Measurements from ENCODE around the gene QKI.

Gene QKI

GRCh38 chr6:163572612-163573011 lies 158.1 kb downstream of the QKI start:
- TF ChIP-seq CEBPB (IDR thresholded peaks at IDR 0.05) (no peak), EGR1 (IDR thresholded peaks at IDR 0.05) (no peak), EP300 (IDR thresholded peaks at IDR 0.05; ENCODE audit: borderline replicate concordance) (no peak), REST (IDR thresholded peaks at IDR 0.05; ENCODE audit: low read depth) (no peak), MAX (IDR thresholded peaks at IDR 0.05) (no peak), ZBTB7A (IDR thresholded peaks at IDR 0.05; ENCODE audit: low read depth) (no peak), CREB1 (IDR thresholded peaks at IDR 0.05; ENCODE audit: low read depth) (no peak), NFIC (IDR thresholded peaks at IDR 0.05) (no peak), FOXM1 (IDR thresholded peaks at IDR 0.05; ENCODE audit: borderline replicate concordance, low read depth) (no peak), RAD21 (IDR thresholded peaks at IDR 0.05; ENCODE audit: low read depth) (no peak), TEAD4 (IDR thresholded peaks at IDR 0.05) (no peak), TAF1 (IDR thresholded peaks at IDR 0.05; ENCODE audit: low read depth) (no peak), YY1 (IDR thresholded peaks at IDR 0.05; ENCODE audit: low read depth) (no peak), TCF12 (IDR thresholded peaks at IDR 0.05; ENCODE audit: low read depth) (no peak)
- TF ChIP-seq, protein P1, sequence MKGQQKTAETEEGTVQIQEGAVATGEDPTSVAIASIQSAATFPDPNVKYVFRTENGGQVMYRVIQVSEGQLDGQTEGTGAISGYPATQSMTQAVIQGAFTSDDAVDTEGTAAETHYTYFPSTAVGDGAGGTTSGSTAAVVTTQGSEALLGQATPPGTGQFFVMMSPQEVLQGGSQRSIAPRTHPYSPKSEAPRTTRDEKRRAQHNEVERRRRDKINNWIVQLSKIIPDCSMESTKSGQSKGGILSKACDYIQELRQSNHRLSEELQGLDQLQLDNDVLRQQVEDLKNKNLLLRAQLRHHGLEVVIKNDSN (IDR thresholded peaks at IDR 0.05) = no peak

DNA sequence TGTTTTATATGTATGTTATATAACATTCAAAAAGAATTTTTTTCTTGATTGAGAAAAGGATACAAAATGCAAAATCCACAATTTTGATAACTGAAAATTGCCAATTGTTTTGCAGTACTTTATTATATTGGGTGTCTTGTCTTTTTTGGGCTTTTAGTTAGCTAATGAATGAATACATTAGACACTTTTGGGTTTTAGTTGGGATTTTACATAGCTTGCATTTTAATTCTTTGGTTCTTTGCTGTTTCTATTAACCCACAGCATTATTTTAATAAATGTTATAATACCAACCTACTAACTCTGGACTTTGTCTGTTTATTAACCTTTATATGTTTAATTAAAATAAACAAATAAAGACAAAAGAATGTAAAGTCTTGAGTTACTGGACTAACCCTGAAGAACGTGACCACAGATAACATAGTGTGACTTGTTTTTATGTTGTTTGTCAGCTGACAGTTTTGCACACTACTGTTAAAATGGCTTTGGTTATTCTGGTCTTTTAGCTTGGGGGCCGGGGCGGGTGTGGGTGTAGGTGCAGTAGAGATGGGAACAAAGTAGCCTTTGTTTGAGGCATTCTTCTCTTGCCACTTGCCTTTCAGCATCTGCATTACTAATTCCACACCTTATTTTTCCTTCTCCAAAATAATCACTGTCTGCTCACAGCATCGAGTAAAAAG lies 159.1 kb downstream of the QKI start:
- TF ChIP-seq NFIC (IDR thresholded peaks at IDR 0.05) (no peak), CEBPB (IDR thresholded peaks at IDR 0.05) (no peak), CREB1 (IDR thresholded peaks at IDR 0.05; ENCODE audit: low read depth) (no peak), YY1 (IDR thresholded peaks at IDR 0.05; ENCODE audit: low read depth) (no peak), RAD21 (IDR thresholded peaks at IDR 0.05; ENCODE audit: low read depth) (no peak), EGR1 (IDR thresholded peaks at IDR 0.05) (no peak), ZBTB7A (IDR thresholded peaks at IDR 0.05; ENCODE audit: low read depth) (no peak), REST (IDR thresholded peaks at IDR 0.05; ENCODE audit: low read depth) (no peak), TEAD4 (IDR thresholded peaks at IDR 0.05) (no peak), TCF12 (IDR thresholded peaks at IDR 0.05; ENCODE audit: low read depth) (no peak), TAF1 (IDR thresholded peaks at IDR 0.05; ENCODE audit: low read depth) (no peak), FOXM1 (IDR thresholded peaks at IDR 0.05; ENCODE audit: borderline replicate concordance, low read depth) (no peak), EP300 (IDR thresholded peaks at IDR 0.05; ENCODE audit: borderline replicate concordance) (no peak), MAX (IDR thresholded peaks at IDR 0.05) (no peak)
- TF ChIP-seq, protein P1 (IDR thresholded peaks at IDR 0.05) = no peak

GRCh38 chr6:163576114-163576513 lies 161.6 kb downstream of the QKI start:
- no peak for TF ChIP-seq NFIC (IDR thresholded peaks at IDR 0.05)
- no peak for TF ChIP-seq MAX (IDR thresholded peaks at IDR 0.05)
- no peak for TF ChIP-seq CEBPB (IDR thresholded peaks at IDR 0.05)
- no peak for TF ChIP-seq REST (IDR thresholded peaks at IDR 0.05; ENCODE audit: low read depth)

- TF ChIP-seq EP300 (IDR thresholded peaks at IDR 0.05; ENCODE audit: borderline replicate concordance) = no peak
- TF ChIP-seq TCF12 (IDR thresholded peaks at IDR 0.05; ENCODE audit: low read depth) = no peak
- no peak for TF ChIP-seq EGR1 (IDR thresholded peaks at IDR 0.05)
- no peak for TF ChIP-seq CREB1 (IDR thresholded peaks at IDR 0.05; ENCODE audit: low read depth)
- no peak for TF ChIP-seq TEAD4 (IDR thresholded peaks at IDR 0.05)
- no peak for TF ChIP-seq TAF1 (IDR thresholded peaks at IDR 0.05; ENCODE audit: low read depth)
- TF ChIP-seq NFIC (IDR thresholded peaks at IDR 0.05) = no peak
- no peak for TF ChIP-seq CEBPB (IDR thresholded peaks at IDR 0.05)
- no peak for TF ChIP-seq YY1 (IDR thresholded peaks at IDR 0.05; ENCODE audit: low read depth)
- TF ChIP-seq REST (IDR thresholded peaks at IDR 0.05; ENCODE audit: low read depth) = no peak
- TF ChIP-seq, protein P1 (IDR thresholded peaks at IDR 0.05) = no peak
- no peak for TF ChIP-seq ZBTB7A (IDR thresholded peaks at IDR 0.05; ENCODE audit: low read depth)
- no peak for TF ChIP-seq RAD21 (IDR thresholded peaks at IDR 0.05; ENCODE audit: low read depth)
- no peak for TF ChIP-seq FOXM1 (IDR thresholded peaks at IDR 0.05; ENCODE audit: borderline replicate concordance, low read depth)
- no peak for TF ChIP-seq MAX (IDR thresholded peaks at IDR 0.05)
Observed at GRCh38 chr6:163577404-163577803, 162.9 kb downstream of the QKI start.
